ENCODE data around the gene SERPINA12.

- TF ChIP-seq CTCF (IDR thresholded peaks at IDR 0.05) (no peak), POLR2A (IDR thresholded peaks at IDR 0.05) (no peak)
These were observed 33.2 kb downstream of the SERPINA12 start, which contains the start of gene SERPINA9 for GRCh38 chr14:94476023-94476422.
